NCI-H2107 (cell line): ENCODE measurements around the gene NEK5.
"Not testable (repeated sequence)": the region's sequence is repeated elsewhere in the genome, so short reads cannot be mapped to it uniquely, and the experiment has no call there.

Experiments
- DNase-seq: peaks from one replicate; lab custom pipeline; 2025; lab: John Stamatoyannopoulos, UW

Gene NEK5

DNA sequence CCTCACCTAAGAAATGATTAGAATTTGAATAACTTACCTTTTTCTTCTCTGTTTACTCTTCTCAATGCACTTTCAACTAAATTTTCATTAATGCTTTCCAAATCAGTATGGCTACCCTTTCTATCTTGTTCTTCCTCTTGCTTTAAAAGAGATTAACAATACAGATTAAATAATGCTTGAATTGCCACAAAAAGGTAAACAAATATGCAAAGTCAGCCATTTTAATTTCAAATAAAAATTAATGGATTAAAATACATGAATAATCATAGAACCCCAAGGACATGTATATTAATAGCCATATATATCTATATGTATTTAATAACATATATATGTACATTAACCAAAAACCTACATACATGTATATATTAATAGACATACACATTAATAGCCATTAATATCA is 7.9 kb upstream of the NEK5 start:
- no peak for DNase-seq

DNA sequence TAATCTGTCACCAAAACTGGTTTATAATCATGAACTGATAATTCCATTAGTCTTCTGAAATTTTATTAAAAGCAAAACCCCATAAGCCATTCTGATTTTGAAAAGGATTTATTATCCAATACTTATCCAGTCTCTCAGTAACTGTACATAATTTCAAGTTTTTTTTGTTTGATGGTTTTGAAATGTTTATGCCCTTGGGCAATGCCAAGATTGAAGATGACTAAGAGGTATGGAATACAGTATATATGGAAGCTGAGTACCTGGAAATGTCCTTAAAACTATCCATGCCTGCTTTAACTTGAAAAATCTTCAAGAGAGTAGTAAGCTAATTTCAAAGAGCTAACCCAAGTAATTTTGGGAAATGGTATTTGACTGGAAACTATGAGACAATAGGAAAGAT is 1.8 kb upstream of the NEK5 start:
- DNase-seq: no peak

GRCh38 chr13:52127783-52128702 is 830 bp downstream of the NEK5 start:
- peak; percentile 8 for DNase-seq

DNA sequence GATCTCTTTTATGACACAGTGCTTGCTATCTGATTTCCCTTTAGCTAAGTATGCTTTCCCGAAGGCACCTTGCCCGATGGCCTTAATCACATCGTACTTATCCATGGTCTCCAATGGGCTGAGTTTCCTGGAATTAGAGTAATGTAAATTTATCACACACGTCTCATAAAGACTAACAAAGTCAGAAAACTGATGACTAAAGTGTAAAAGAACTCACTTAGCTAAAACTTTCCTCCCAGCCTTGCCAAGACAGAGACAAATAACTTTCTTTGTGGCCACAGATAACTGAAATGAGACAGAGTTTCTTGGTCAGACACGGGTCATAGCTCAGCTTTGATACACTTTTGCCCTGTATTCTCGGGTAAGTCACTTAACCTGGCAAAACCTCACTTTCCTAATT is 1.5 kb downstream of the NEK5 start:
- no peak for DNase-seq

GRCh38 chr13:52125547-52125946 is 3.3 kb downstream of the NEK5 start:
- no peak for DNase-seq

GRCh38 chr13:52118595-52118994 is 10.3 kb downstream of the NEK5 start:
- DNase-seq: no peak

GRCh38 chr13:52118095-52118494 is 10.8 kb downstream of the NEK5 start:
- no peak for DNase-seq

GRCh38 chr13:52112591-52112990 is 16.3 kb downstream of the NEK5 start:
- DNase-seq: no peak

GRCh38 chr13:52109116-52109670 is 19.7 kb downstream of the NEK5 start:
- no peak for DNase-seq

GRCh38 chr13:52105841-52106240 is 23.0 kb downstream of the NEK5 start:
- DNase-seq: no peak

DNA sequence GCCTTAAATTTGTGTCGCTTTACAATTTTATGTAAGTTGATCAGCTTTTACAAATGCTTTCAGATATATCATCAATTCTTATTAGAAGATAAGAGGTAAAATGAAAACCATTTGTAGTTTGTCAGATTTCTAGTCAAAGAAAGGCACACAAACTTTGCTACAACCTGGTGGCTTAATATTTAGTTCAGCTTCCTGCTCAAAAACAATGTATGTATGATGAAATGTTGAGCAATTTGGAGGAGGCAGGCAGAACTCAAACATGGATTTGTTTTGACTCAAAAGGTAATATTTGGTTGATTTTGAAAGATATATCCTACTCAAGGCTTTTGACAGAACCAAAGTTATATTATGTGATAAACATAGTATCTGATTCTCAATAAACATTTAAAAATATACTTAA is 24.2 kb downstream of the NEK5 start:
- no peak for DNase-seq

DNA sequence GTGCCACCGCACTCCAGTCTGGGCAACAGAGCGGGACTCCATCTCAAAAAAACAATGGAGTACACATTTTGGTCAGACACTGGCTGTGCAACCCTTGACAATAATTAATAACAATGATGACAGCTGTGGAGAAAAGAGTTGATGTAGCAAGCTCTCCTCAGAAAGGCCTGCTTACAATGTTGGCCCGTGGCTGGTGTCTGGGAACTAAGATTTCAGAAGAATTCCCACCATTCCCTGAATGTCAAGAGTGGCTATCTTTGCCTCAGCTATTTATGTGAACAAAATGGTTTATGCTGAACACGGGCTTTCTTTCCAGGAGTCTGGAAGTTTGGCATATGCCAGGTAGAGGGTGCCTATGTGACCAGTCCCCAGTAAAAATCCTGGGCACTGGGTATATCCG is 25.5 kb downstream of the NEK5 start:
- no peak for DNase-seq

- not testable (repeated sequence) for DNase-seq
Observed at GRCh38 chr13:52102423-52102822, 26.4 kb downstream of the NEK5 start.

DNA sequence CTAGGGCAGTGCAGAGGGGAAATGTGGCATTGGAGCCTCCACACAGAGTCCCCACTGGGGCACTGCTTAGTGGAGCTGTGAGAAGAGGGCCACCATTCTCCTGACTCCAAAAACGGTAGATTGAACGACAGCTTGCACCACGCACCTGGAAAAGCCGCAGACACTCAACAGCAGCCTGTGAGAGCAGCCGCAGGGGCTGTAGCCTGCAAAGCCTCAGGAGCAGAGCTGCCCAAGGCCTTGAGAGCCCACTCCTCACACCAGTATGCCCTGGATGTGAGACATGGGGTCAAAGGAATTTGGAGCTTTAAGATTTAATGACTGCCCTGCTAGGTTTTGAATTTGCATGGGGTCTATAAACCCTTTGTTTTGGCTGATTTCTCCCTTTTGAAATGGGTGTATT is 31.7 kb downstream of the NEK5 start:
- no peak for DNase-seq

- no peak for DNase-seq
Observed at GRCh38 chr13:52096748-52097147, 32.1 kb downstream of the NEK5 start.

DNA sequence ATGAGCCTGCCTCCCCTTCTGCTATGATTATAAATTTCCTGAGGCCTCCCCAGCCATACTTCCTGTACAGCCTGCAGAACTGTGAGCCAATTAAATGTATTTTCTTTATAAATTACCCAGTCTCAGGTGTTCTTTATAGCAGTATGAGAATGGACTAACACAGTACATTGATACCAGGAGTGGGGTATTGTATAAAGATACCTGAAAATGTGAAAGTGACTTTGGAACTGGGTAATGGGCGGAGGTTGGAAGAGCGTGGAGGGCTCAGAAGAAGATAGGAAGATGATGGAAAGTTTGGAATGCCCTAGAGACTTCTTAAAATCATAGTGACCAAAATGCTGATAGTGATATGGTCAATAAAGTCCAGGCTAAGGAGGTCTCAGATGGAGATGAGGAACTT is 32.8 kb downstream of the NEK5 start:
- no peak for DNase-seq

DNA sequence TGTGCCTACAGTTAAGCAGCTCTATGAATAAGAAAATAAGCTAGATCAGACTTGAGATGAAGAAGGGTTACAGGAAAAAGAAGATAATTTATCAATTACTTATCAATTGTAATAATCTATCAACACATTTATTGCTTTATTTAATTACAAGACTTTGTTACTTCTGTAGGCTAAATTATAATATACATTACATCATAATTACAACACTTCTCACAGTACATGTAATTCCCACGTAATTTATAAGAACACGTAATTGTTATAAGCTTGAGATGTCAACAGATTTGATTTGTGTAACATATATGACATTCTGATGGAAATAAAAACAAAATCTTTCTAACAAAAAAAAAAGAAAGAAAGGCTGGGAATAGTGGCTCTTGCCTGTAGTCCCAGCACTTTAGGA is 36.8 kb downstream of the NEK5 start:
- no peak for DNase-seq

DNA sequence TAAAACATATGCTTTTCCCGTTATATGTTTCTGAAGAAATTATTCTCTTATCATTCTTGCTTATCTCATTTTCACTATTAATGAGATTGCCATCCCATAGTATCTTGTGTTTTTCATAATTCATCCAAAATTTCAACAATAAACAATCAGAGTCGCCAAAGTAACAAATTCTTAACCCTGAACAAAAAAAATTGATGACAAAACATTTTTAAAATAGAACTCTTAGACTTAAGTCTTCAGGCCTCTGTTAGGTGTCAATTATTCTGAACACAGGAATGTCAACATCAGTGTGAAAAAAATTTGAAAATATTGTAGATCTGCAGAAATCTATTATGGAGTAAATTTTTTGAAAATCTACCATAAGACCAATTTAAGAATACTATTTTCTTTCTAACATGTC is 37.4 kb downstream of the NEK5 start:
- no peak for DNase-seq

DNA sequence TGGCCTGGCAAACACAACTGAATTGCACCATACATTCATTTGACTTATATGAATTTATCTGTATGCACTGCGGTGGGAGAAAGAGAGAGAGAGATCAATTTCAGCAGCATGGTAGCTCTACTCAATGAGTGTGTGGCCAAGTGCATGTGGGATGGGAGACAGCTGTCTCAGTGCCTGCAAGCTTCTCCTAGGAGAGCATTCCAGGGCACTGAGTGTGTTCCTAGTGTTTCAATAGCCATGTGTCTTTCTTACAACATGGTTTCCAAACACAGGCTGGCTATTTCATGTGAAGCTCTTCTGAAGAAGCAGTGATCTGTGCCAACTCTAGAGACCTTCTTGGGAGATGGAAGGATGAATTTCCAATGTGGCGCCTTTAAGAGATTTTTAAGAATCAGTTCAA is 43.5 kb downstream of the NEK5 start:
- no peak for DNase-seq

- not testable (repeated sequence) for DNase-seq
Observed at GRCh38 chr13:52084981-52085380, 43.9 kb downstream of the NEK5 start.

DNA sequence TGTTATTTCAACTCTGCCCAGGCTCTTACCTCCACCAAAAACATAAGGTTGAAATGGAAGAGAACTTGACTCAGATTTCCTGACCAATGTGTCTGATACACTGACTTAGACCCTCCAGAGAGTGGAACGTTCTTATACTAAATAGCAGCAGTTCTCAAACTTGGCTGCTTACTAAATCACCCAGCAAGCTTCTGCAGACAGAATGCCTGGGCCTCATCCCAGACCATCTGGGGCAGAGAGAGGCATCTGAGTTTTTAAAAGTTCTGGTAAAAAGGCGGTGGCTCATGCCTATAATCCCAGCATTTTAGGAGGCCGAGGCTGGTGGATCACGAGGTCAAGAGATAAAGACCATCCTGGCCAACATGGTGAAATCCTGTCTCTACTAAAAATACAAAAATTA is 46.3 kb downstream of the NEK5 start:
- no peak for DNase-seq

GRCh38 chr13:52079891-52080290 is 49.0 kb downstream of the NEK5 start:
- DNase-seq: not testable (repeated sequence)

DNA sequence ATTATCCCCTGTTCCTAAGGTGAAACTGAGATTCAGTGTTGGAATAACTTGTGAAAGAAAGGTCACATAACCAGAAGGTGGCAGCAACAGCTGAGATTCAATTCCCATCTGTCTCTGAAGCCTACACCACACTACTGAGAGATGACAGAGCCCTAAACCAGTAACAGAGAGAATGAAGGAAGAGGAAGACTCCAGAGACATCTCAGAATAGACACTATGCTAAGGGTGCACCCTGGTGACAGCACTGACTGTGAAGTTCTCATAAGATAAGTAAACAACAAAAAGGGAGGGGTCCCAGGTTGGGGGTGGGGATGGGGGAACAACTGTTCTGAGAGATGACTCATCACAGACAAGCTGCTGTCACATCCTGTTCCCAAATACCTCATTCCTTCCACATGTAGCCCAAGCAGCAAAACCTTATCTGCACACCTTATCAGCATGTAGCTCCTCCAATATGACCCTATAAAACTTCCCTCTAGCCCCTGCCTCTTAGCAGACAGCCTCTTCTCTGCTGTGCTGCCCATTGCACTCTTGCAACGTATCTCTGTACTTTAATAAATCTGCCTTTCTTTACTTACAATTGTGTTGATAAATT is 57.8 kb downstream of the NEK5 start:
- DNase-seq: no peak
